IMR-90 (cell line): Measurements from ENCODE around the gene UBE2C. TPM values are rescaled to one million over a fixed set of nuclear protein-coding genes. Genes with fewer than 3 reads are reported as not detected.
A peak's percentile ranks its signal among the peaks of the same experiment; 100 is the strongest.

Experiments
- ATAC-seq: fragments of 200-7000 bp; cut with Tn5 transposase; 2 replicates; pipeline ENCODE4 v1.9.1; 2020; ENCODE audit warnings: low read depth, mild to moderate bottlenecking, moderate library complexity
- BruUV-seq: library from RNA; stranded (reverse); fragments of 400-500 nt; replicated peaks from 2 replicates; lab custom pipeline; 2021; lab: Mats Ljungman, UMichigan
- CTCF ChIA-PET: fragments of 300-600 bp; formaldehyde crosslinking; extraction: SDS; loops from one replicate; lab custom pipeline; 2021; ENCODE audit warnings: antibody characterized with exemption; lab: Yijun Ruan, JAX
- POLR2A ChIA-PET: fragments of 300-600 bp; sonication (Branson Sonifier 250); formaldehyde crosslinking; loops from one replicate; lab custom pipeline; 2022; ENCODE audit warnings: antibody characterized with exemption; ENCODE audit not compliant: unreplicated experiment; lab: Charles Lee
- DNase-seq: peaks from one replicate; pipeline ENCODE4 v3.0.0; 2013
- H2AFZ ChIP-seq: replicated peaks from 2 replicates; pipeline ENCODE3; 2013; ENCODE audit warnings: low read length, mild to moderate bottlenecking; ENCODE audit not compliant: poor library complexity
- H2AK5ac ChIP-seq: 2 replicates; pipeline ENCODE4 v1.6.1; 2013; ENCODE audit warnings: low read depth, low read length, inconsistent platforms
- H2AK9ac ChIP-seq: replicated peaks from 2 replicates; pipeline ENCODE3; 2013; ENCODE audit warnings: mild to moderate bottlenecking, low read depth, low read length, moderate library complexity; ENCODE audit not compliant: poor library complexity
- H2BK120ac ChIP-seq: 2 replicates; pipeline ENCODE4 v1.6.1; 2013; ENCODE audit warnings: low read depth, low read length, inconsistent platforms
- H2BK15ac ChIP-seq: 3 replicates; pipeline ENCODE4 v1.6.1; 2013; ENCODE audit warnings: low read depth, low read length, inconsistent platforms
- H2BK20ac ChIP-seq: 2 replicates; pipeline ENCODE4 v1.6.1; 2013; ENCODE audit warnings: low read depth, mild to moderate bottlenecking, inconsistent platforms, low read length, moderate library complexity
- H2BK5ac ChIP-seq: 2 replicates; pipeline ENCODE4 v1.6.1; 2013; ENCODE audit warnings: mild to moderate bottlenecking, low read depth, low read length, inconsistent platforms; ENCODE audit not compliant: poor library complexity, severe bottlenecking
- H3K14ac ChIP-seq: replicated peaks from 2 replicates; pipeline ENCODE4 v1.6.1; 2013; ENCODE audit warnings: low read depth, low read length, inconsistent platforms
- H3K18ac ChIP-seq: 2 replicates; pipeline ENCODE4 v1.6.1; 2013; ENCODE audit warnings: low read depth, low read length, control low read depth
- H3K23ac ChIP-seq: 2 replicates; pipeline ENCODE4 v1.6.1; 2013; ENCODE audit warnings: low read depth, low read length, inconsistent platforms
- H3K27ac ChIP-seq: 2 replicates; pipeline ENCODE4 v1.5.1; 2013; ENCODE audit warnings: mild to moderate bottlenecking, control low read depth, low read length; ENCODE audit not compliant: insufficient read depth
- H3K27me3 ChIP-seq: 2 replicates; pipeline ENCODE4 v1.6.1; 2013; ENCODE audit warnings: low read length; ENCODE audit not compliant: control insufficient read depth, insufficient read depth
- H3K36me3 ChIP-seq: 2 replicates; pipeline ENCODE4 v1.6.1; 2013; ENCODE audit warnings: low read length, mixed read lengths; ENCODE audit not compliant: control insufficient read depth, insufficient read depth
- H3K4ac ChIP-seq: 2 replicates; pipeline ENCODE4 v1.6.1; 2013; ENCODE audit warnings: low read depth, low read length, inconsistent platforms
- H3K4me1 ChIP-seq: 2 replicates; pipeline ENCODE4 v1.6.1; 2013; ENCODE audit warnings: low read length, mixed read lengths; ENCODE audit not compliant: control insufficient read depth, insufficient read depth
- H3K4me2 ChIP-seq: 2 replicates; pipeline ENCODE4 v1.6.1; 2013; ENCODE audit warnings: low read depth, mild to moderate bottlenecking, control low read depth, low read length, moderate library complexity
- H3K4me3 ChIP-seq: 2 replicates; pipeline ENCODE4 v1.5.1; 2013; ENCODE audit warnings: low read depth, mild to moderate bottlenecking, control low read depth, low read length, moderate library complexity; ENCODE audit not compliant: insufficient read depth
- H3K56ac ChIP-seq: 2 replicates; pipeline ENCODE4 v1.6.1; 2013; ENCODE audit warnings: low read length, inconsistent platforms; ENCODE audit not compliant: insufficient read depth; ENCODE audit errors: extremely low read depth
- H3K79me1 ChIP-seq, 2 experiments: 2 replicates each; pipeline ENCODE4 v1.6.1; 2013; ENCODE audit warnings: low read length in 2 of 2, inconsistent platforms in 1 of 2, low read depth in 1 of 2
- H3K9ac ChIP-seq: 2 replicates; pipeline ENCODE4 v1.6.1; 2013; ENCODE audit warnings: low read depth, low read length, control low read depth
- H3K9me1 ChIP-seq: 2 replicates; pipeline ENCODE4 v1.6.1; 2013; ENCODE audit warnings: low read length, inconsistent platforms; ENCODE audit not compliant: insufficient read depth
- H3K9me3 ChIP-seq: 2 replicates; pipeline ENCODE4 v1.6.1; 2013; ENCODE audit warnings: low read length; ENCODE audit not compliant: control insufficient read depth, insufficient read depth
- H4K20me1 ChIP-seq: 2 replicates; pipeline ENCODE4 v1.6.1; 2013; ENCODE audit warnings: low read length, inconsistent platforms; ENCODE audit not compliant: insufficient read depth
- H4K5ac ChIP-seq: 2 replicates; pipeline ENCODE4 v1.6.1; 2013; ENCODE audit warnings: mild to moderate bottlenecking, low read depth, low read length, control low read depth
- H4K8ac ChIP-seq, 2 experiments: 2 replicates each; pipeline ENCODE4 v1.6.1; 2013; ENCODE audit warnings: low read depth in 2 of 2, low read length in 2 of 2, control low read depth in 1 of 2, inconsistent platforms in 1 of 2
- H4K91ac ChIP-seq: 2 replicates; pipeline ENCODE4 v1.6.1; 2013; ENCODE audit warnings: low read depth, low read length, inconsistent platforms; ENCODE audit not compliant: insufficient read depth
- BHLHE40 ChIP-seq: fragments of 150-350 bp; IDR thresholded peaks from 2 replicates; pipeline ENCODE4 v1.6.1; 2016; ENCODE audit warnings: mild to moderate bottlenecking, low read depth, low read length
- CEBPB ChIP-seq: IDR thresholded peaks from 2 replicates; pipeline ENCODE4 v1.6.1; 2012; ENCODE audit warnings: low read depth, low read length, improper control_type of control experiment
- CHD1 ChIP-seq: IDR thresholded peaks from 2 replicates; pipeline ENCODE4 v1.6.1; 2012; ENCODE audit warnings: low read depth, low read length, improper control_type of control experiment
- FOS ChIP-seq: fragments of 150-350 bp; IDR thresholded peaks from 2 replicates; pipeline ENCODE4 v1.6.1; 2016; ENCODE audit warnings: low read depth, low read length
- MAFK ChIP-seq: IDR thresholded peaks from 2 replicates; pipeline ENCODE4 v1.6.1; 2012; ENCODE audit warnings: low read depth, low read length, improper control_type of control experiment
- MAZ ChIP-seq: IDR thresholded peaks from 2 replicates; pipeline ENCODE4 v1.6.1; 2012; ENCODE audit warnings: low read depth, mild to moderate bottlenecking, low read length, improper control_type of control experiment, moderate library complexity, borderline replicate concordance
- MXI1 ChIP-seq: IDR thresholded peaks from 2 replicates; pipeline ENCODE4 v1.6.1; 2012; ENCODE audit warnings: low read depth, mild to moderate bottlenecking, low read length, moderate library complexity, borderline replicate concordance
- POLR2A ChIP-seq: IDR thresholded peaks from 2 replicates; pipeline ENCODE4 v1.6.1; 2012; ENCODE audit warnings: mild to moderate bottlenecking, low read depth, low read length
- RAD21 ChIP-seq: IDR thresholded peaks from 2 replicates; pipeline ENCODE4 v1.6.1; 2012; ENCODE audit warnings: low read length, improper control_type of control experiment
- RCOR1 ChIP-seq: IDR thresholded peaks from 2 replicates; pipeline ENCODE4 v1.6.1; 2012; ENCODE audit warnings: mild to moderate bottlenecking, low read length, improper control_type of control experiment; ENCODE audit not compliant: insufficient replicate concordance
- RFX5 ChIP-seq: IDR thresholded peaks from 2 replicates; pipeline ENCODE4 v1.8.0; 2012; ENCODE audit warnings: low read depth, mild to moderate bottlenecking, low read length, moderate library complexity
- SMC3 ChIP-seq: fragments of 150-350 bp; IDR thresholded peaks from 2 replicates; pipeline ENCODE4 v1.6.1; 2016; ENCODE audit warnings: low read depth, mild to moderate bottlenecking, antibody characterized with exemption, low read length, moderate library complexity
- WGBS, 2 experiments: methylation state at CpG; one replicate each; pipeline versions ENCODE4 v1.1.5 to v1.1.7; 2013; ENCODE audit warnings: missing lambda C conversion rate in 2 of 2; ENCODE audit not compliant: insufficient read length in 1 of 2; ENCODE audit errors: extremely low coverage in 2 of 2; 5-methylcytosine and 5-hydroxymethylcytosine counted together
- dilution Hi-C: fragments of 300-500 bp; cut with HindIII; formaldehyde crosslinking; loops from one replicate; pipeline ENCODE4 v1.14.3; 2018; ENCODE audit warnings: low sequenced_read_pairs; ENCODE audit not compliant: unreplicated experiment
- in situ Hi-C: fragments of 300-500 bp; cut with MboI; formaldehyde crosslinking; loops from 3 replicates; pipeline ENCODE4 v1.14.3; 2019; ENCODE audit warnings: low sequenced_read_pairs, inconsistent platforms, mixed read lengths
- intact Hi-C: fragments of 100-400 bp; cut with micrococcal nuclease; formaldehyde crosslinking; loops from 2 replicates; pipeline ENCODE4 v1.10.0; 2022
- polyA plus RNA-seq, 3 experiments: library from polyadenylated mRNA; depleted of rRNA; stranded (reverse); fragments of >200 nt; gene quantifications; 2 replicates each; pipeline ENCODE4 v1.2.3, GENCODE V29; 2012; ENCODE audit warnings: low replicate concordance in 1 of 3
- total RNA-seq: library from RNA; depleted of rRNA; stranded (reverse); fragments of >200 nt; gene quantifications from 2 replicates; pipeline ENCODE4 v1.2.3, GENCODE V29; 2012
- TF ChIP-seq, protein P1 (sequence below): conservative IDR thresholded peaks from 2 replicates; pipeline ENCODE4 v1.5.1; 2012; ENCODE audit warnings: mild to moderate bottlenecking, low read depth, low read length, improper control_type of control experiment
- TF ChIP-seq, protein P2 (sequence below): fragments of 150-350 bp; IDR thresholded peaks from 2 replicates; pipeline ENCODE4 v1.6.1; 2017; ENCODE audit warnings: mild to moderate bottlenecking, antibody characterized with exemption, low read length, low read depth
- TF ChIP-seq, protein P3 (sequence below): fragments of 150-350 bp; IDR thresholded peaks from 2 replicates; pipeline ENCODE4 v1.6.1; 2016; ENCODE audit warnings: low read depth, mild to moderate bottlenecking, low read length, moderate library complexity, borderline replicate concordance

The UBE2C gene
- total and polyA plus RNA-seq, 2 of the 4 experiments (the other 2 are of a cell fraction) = 43.4 to 120 TPM

DNA sequence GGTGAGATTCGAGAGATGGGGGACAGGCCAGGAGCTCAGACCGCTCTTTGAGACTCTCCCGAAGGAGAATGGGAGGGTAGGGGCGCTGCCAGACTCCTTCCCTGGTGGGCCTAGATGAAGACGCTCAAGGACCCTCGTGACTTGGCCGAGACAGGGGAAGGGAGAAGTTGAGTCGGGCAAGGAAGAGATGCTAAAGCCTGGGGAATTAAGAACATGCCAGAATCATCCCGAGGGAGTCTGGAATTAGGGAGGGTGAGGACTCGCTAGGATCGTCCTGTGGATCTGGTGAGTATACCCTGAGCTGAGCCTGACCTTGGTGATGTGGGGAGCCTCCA lies 529 bp downstream of the UBE2C start:
- Histone ChIP-seq H3K9ac (peak overlapping the region; percentile 84), H3K18ac (no peak overlapping the region), H3K36me3 (peaks cover 22% of the 10 kb centered on the region), H2BK15ac (no peak overlapping the region), H4K5ac (no peak overlapping the region), H3K27me3 (no peaks in the 10 kb centered on the region), H3K9me1 (peaks cover 12% of the 10 kb centered on the region; the same call in 1 of the 2 replicates), H2BK120ac (no peak overlapping the region), H3K79me1 (peaks cover 19 to 42% of the 10 kb centered on the region in 2 experiments), H4K8ac (peak overlapping the region; percentile 51 to 81; a peak in 3 of 4 replicates), H2BK20ac (no peak overlapping the region), H3K4me1 (peaks cover 16% of the 10 kb centered on the region), H2AFZ (peak overlapping the region; percentile 83), H3K4ac (peak overlapping the region; percentile 77), H3K4me3 (peak overlapping the region; percentile 53), H2AK9ac (peak overlapping the region; percentile 95), H3K14ac (peak overlapping the region; percentile 65), H3K23ac (peak overlapping the region; percentile 77), H3K56ac (peak overlapping the region; percentile 70), H3K9me3 (no peaks in the 10 kb centered on the region), H2BK5ac (peak overlapping the region; percentile 22), H3K4me2 (peak overlapping the region; percentile 94), H3K27ac (peak overlapping the region; percentile 14; the same call in 1 of the 2 replicates), H2AK5ac (peak overlapping the region; percentile 37; the same call in 1 of the 2 replicates), H4K20me1 (peaks cover 12% of the 10 kb centered on the region; the same call in 1 of the 2 replicates), H4K91ac (peak overlapping the region; percentile 77)
- 0% methylated on average over 5 of the region's 11 CpGs; no CpG with 5 or more reads in 1 of the 2 experiments for WGBS, 2 experiments
- TF ChIP-seq FOS (no peak), BHLHE40 (no peak), RAD21 (no peak), SMC3 (no peak), MAZ (no peak), RFX5 (no peak), CHD1 (no peak), CEBPB (no peak), RCOR1 (no peak), MAFK (no peak), MXI1 (no peak), POLR2A (no peak)
- TF ChIP-seq, protein P1, sequence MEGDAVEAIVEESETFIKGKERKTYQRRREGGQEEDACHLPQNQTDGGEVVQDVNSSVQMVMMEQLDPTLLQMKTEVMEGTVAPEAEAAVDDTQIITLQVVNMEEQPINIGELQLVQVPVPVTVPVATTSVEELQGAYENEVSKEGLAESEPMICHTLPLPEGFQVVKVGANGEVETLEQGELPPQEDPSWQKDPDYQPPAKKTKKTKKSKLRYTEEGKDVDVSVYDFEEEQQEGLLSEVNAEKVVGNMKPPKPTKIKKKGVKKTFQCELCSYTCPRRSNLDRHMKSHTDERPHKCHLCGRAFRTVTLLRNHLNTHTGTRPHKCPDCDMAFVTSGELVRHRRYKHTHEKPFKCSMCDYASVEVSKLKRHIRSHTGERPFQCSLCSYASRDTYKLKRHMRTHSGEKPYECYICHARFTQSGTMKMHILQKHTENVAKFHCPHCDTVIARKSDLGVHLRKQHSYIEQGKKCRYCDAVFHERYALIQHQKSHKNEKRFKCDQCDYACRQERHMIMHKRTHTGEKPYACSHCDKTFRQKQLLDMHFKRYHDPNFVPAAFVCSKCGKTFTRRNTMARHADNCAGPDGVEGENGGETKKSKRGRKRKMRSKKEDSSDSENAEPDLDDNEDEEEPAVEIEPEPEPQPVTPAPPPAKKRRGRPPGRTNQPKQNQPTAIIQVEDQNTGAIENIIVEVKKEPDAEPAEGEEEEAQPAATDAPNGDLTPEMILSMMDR = no peak
- TF ChIP-seq, protein P2, sequence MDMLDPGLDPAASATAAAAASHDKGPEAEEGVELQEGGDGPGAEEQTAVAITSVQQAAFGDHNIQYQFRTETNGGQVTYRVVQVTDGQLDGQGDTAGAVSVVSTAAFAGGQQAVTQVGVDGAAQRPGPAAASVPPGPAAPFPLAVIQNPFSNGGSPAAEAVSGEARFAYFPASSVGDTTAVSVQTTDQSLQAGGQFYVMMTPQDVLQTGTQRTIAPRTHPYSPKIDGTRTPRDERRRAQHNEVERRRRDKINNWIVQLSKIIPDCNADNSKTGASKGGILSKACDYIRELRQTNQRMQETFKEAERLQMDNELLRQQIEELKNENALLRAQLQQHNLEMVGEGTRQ = no peak
- TF ChIP-seq, protein P3, sequence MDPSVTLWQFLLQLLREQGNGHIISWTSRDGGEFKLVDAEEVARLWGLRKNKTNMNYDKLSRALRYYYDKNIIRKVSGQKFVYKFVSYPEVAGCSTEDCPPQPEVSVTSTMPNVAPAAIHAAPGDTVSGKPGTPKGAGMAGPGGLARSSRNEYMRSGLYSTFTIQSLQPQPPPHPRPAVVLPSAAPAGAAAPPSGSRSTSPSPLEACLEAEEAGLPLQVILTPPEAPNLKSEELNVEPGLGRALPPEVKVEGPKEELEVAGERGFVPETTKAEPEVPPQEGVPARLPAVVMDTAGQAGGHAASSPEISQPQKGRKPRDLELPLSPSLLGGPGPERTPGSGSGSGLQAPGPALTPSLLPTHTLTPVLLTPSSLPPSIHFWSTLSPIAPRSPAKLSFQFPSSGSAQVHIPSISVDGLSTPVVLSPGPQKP = no peak
- DNase-seq = no peak
- dilution Hi-C loops (no loop called here), in situ Hi-C loops (no loop called here), intact Hi-C loops (no loop called here)
- BruUV-seq = no TSS peak
- CTCF ChIA-PET = interaction anchor here (1.4 kb wide), 1 partner anchor 14 kb away, joined by 3 read pairs; no protein-coding TSS in a partner anchor
- no peak for ATAC-seq
- POLR2A ChIA-PET = no interaction called here
